GM19043 (cell line): ENCODE data around the gene PPP1R27.

Source experiments
- ATAC-seq: cut with Tn5 transposase; IDR thresholded peaks from one replicate; pipeline ENCODE4 v1.9.1; 2021; ENCODE audit warnings: low read depth; ENCODE audit not compliant: unreplicated experiment

PPP1R27 gene, protein sequence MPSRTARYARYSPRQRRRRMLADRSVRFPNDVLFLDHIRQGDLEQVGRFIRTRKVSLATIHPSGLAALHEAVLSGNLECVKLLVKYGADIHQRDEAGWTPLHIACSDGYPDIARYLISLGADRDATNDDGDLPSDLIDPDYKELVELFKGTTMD

DNA sequence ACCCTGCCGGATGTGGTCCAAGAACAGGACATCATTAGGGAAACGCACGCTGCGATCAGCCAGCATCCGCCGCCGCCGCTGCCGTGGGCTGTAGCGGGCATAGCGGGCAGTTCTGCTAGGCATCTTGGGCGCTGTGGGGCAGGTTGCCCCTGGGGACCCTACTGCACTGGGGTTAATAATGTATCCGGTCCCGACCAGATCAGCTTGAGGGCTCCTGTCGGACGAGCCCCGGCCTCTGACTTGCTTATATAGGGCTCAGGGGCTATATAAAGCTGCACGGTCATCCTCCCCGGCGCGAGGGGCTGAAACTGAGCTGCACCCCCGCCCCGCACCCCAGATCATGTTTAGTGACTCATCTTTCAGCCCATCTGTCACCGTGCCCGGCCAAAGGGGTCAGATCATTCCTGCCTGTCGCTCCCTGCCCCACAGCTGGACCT, at the start of gene PPP1R27:
PPP1R27 (minus strand) TSS at position 220 of the 437 bp plus-strand sequence; CDS start at position 123, 97 bp downstream.
- ATAC-seq = no peak

DNA sequence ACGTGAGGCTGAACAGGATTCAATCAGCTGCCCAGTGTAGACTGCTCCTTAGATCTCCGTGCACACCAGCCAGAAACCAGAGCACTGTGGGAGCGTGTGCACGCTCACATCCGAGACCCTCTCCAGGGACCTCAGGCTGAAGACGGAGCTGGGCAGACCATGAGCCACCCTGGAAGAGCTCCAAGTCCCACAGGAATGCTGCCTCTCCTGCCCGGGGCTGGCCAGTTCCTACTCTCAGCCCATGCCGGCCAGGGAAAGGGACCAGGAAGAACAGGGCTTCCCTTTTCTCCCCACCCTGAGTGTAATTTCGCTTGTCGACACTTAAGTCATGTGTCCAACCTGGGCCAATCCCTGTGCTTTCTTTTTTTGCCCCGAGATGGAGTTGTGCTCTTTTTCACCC, 49.7 kb upstream of the PPP1R27 start:
- ATAC-seq = no peak

DNA sequence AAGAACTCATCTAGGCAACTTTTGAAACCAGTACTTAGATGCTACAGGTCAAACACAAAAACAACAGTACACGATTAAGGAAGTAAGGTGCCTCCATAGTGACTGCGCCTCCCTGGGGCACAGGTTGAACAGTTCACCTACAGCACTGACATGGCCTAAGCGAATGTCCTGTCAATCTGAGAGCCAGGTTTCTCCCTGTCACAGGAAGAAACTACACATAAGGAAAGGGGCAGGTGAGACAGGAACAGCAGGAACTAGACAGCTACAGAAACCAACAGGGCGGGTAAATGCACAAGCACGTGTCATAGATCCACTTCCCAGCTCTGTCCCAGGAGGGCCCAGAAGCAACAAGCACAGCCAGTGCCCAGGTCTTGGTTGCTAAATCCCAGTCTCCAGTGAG, 44.3 kb upstream of the PPP1R27 start:
- ATAC-seq = no peak

DNA sequence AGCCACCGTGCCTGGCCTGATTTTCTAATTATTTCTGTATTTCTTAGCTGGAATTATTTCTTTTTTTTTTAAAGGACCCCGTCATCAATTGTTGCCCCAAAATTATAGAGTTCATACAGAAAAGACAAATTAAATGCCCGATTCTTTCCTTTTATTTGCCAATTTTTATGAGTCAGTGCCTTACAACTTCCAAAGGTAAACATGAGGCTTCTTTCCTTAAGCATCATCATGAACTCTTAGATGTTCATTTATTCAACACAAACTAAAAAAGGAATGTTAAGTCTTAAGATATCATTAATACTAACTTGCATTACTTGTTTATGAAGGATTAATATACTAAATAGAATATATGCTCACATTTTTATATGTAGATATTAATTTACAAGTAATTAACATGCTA, 43.4 kb upstream of the PPP1R27 start:
- no peak for ATAC-seq

DNA sequence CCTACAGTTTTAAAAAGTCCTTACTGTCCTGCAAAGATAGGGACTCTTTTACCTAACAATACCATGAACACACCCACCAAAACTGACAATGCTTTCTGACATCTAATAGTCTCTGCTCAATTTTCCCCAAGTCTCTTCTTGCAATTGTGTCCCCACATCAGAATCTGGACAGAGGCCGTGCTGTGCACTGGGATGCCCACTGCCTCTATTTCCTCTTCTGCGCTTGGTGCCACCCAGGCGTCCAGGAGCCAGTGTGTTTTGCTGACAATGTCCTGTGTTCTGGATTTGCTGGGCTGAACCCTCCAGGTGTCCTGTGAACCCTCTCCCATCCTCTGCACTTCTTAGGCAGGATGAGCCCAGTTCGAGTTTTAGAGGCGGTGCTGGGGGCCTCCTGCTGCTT, 42.7 kb upstream of the PPP1R27 start:
- no peak for ATAC-seq

DNA sequence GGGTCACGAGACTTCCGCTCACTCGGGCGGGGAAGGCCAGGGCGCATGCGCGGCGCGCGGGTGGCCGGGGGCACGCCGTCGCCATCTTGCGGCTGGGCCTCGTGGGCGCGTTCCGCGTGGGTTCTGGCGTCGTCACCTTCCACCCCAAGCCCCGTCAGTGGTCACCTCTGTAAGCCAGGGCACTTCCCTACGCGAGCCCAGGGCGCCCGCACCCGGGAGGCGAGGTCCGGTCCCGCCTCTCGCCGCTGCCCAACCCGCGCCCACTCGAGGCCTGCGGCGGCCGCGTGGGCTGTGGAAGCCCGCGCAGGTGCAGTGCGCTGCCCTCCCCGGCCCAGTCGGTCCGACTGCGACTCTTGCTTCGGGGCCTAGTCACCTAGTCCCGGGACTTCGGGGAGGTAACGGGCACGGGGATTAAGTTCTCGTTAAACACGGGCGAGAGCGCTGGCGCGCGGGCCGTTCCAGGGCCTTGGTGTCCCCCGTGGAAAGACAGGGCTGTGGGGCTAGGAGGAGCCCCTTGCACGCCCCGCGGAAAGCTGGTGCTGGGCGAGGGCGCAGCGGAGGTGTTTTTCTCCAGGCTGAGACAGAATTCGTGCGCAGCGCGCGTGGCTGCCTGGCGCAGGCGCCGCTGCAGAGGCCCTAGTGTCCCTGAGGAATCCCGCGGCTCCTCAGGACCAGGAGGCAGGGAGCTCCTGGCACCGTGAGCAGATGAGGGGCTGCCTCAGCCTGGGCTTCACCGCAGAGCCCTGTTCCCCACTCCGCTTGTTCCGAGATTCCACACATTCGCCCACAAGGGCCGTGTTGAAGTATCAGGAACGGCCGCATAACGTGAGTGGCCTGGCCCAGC, 36.8 kb upstream of the PPP1R27 start:
- no peak for ATAC-seq

DNA sequence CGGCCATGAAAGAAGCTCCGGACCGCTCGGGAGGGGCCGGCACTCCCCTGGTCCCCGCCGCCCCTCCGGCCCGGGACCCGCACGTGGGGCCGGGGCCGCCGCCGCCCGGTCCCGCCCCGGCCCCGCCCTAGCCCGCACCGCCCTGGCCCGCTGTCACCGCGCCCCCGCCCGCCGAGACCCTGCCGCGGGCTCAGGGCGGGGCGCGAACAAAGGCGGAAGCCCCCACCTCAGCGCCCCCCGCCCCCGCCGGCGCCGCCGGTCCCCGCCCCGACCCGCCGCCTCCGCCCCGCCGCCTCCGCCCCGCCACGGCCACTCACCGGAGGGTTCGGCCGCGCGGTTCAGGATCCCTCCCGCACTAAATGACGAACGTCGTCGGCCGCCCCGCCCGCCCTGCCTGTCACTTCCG, 36.1 kb upstream of the PPP1R27 start, which contains the start of gene ARHGDIA:
ARHGDIA (minus strand) TSS at position 357 of the 406 bp plus-strand sequence. CDS start 1,407 bp downstream, outside the sequence.
- ATAC-seq = no peak

DNA sequence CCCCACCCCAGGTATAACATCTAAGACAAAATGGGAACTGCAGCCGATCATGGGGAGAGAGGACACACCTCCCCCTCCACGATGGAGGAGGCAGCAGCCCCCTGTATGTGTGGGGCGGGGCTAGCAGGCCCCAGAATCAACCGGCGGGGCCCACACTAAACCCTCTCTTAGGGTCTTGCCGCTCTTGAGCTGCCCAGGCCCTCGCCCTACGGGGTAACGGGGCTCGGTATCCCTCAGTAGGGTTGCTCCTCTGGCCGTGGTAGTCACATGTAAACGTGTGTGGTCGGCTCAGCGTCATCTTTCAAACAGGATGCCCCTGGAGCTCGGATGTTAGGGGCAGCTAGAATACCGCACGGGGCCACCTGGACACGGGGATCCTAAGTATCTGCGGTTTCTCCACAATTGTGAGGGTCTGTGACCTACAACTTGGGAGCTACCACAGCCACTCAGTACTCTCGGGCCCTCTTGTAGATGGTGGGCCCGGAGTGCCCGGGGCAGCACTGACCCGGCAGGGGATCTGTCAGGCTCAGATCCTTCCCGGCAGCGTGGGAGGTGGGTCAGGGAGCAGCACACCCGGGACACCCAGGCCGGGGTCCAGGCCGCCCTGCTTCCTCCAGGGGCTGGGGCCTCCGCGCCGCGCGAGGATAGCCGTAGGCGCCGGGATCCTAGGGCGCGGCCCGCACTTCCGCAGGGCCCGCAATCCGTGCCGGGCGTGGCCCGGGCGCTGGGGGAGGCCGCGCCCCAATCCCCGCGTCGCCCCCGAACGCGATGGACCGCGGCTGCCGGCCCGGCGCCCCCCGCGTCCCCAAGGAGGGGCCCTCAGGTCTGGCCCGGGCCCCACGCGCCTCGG, 35.5 kb upstream of the PPP1R27 start:
- ATAC-seq = no peak

DNA sequence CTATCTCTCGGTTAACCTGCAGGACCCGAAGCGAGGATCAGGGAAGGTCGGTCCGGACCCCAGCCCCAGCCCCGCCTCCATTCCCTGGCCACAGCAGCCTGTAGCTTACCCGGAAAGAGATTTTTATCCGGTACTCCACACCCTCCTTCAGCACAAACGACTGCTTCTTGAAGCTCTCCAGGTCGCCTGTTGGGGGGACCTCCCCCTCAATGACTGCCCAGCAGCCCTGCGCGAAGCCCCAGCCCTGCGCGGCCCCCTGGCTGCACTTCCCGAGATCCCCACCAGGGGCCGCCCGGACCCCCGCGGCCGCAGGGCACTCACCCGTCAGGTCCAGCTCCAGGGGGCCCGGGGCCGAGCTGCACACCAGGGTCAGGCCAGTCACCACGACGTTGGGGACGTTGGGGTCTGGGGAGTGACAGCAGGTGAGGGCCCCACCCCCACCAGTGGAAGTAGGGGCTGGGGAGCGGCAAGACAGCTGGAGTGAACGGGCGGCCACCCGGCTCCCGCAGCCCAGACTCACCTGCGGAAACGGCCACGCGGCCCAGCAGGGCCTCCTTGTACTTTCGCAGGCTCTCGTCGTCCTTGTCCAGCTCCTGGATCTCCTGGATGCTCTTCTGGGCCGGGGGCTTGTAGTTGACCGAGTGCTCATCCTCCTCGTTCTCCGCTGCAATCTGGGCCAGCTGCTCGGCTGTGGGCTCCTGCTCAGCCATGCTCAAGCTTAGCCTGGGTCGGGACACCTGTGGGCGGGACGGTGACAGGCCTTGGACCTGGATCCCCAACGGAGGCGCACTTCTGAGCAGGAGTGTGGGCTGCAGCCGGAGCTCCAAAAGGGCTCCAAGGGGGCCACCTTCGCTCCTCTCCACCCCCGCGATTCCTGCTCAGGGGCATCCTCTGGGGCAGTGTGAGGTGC, 34.6 kb upstream of the PPP1R27 start:
- ATAC-seq = no peak

DNA sequence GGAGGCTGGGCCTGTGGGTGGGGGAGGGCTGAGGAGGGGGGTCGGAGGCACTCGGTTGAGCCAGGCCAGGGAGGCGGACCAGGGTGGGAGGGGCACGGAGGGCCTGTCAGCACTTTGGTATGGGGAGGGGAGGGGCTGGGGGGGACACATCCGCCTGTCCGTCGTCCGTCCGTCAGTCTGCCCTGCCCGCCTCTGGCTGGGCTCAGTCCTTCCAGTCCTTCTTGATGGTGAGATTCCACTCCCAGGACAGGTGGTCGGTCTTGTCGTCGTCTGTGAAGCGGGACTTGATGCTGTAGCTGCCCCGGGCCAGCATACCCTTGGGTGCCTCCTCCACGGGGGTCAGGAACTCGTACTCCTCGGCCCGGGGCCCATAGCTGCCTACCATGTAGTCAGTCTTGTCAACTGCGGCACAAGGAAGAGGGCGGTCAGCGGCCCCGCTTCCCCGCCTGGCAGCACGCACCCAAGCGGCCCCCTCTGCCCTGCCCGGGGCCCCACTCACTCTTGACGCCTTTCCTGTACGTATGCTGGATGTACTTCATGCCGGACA, 33.9 kb upstream of the PPP1R27 start:
- ATAC-seq = no peak

DNA sequence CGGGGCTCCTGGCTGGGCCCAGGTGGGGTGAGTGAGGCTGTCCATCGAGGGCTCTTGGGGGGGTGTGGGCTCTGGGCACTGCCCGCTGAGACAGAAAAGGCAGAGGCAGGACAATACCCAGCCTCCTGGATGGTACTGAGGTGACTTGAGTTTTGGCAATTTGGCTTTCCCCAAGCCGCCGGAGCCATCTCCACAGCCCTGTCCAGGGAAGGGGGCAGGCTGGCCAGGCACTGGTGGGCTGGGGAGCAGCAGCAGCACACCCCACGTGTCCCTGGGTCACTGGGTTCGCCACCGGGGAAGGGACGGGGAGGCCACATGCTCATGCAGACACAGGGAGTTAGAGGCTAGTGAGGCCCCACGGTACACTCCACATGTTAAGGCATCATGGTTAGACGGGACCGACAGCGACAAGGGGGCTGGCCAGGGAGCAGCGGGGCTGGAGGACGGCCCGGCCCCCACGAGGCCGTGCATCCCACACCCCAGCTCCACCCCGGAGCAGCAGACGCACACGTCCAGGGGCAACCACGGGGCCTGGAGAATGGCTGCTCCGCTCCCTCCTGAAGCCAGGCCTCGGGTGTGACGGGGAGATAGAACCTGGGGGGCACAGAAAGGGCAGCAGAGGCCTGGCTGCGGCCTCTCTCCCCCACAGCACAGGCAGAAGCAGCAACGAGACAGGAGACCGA, 33.3 kb upstream of the PPP1R27 start:
- ATAC-seq = no peak

DNA sequence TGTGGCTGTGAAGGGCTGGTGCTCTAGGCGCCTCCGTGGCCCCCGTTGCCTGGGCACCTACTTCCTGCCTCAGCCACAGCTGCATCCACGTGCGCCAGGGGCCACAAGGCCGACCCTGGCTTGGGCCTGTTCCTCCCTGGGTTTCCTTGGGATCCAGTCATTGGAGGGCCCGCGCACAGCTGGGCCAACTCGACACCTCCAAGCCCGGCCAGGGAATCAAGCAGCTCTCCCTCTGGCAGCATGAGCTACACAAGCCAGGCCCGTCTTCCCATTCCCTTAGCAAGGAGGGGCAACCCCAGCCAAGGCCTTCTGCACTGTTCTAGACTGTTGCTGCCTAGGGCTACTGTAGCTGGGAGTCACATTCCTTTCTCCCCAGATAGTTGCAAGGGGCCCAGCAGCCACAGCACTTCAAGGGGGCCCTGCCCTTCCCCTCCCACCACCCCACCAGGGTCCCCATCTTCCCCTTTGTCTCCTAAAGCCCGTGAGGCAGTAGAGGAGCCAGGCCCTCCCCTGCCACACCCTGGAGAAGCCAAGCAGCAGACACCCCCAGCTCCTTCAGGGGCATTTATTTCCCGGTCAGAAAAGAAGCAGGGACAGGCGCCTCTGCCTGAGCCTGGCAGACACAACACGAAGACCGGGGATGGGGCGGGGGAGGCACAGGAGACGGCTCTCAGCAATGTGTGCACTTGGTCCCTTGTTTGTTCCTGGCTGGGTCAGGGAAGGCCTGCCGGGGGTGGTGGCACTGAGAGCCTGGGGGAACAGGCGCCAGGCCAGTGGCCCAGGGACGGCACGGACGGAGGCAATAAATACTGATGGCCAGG, 32.5 kb upstream of the PPP1R27 start:
- no peak for ATAC-seq

DNA sequence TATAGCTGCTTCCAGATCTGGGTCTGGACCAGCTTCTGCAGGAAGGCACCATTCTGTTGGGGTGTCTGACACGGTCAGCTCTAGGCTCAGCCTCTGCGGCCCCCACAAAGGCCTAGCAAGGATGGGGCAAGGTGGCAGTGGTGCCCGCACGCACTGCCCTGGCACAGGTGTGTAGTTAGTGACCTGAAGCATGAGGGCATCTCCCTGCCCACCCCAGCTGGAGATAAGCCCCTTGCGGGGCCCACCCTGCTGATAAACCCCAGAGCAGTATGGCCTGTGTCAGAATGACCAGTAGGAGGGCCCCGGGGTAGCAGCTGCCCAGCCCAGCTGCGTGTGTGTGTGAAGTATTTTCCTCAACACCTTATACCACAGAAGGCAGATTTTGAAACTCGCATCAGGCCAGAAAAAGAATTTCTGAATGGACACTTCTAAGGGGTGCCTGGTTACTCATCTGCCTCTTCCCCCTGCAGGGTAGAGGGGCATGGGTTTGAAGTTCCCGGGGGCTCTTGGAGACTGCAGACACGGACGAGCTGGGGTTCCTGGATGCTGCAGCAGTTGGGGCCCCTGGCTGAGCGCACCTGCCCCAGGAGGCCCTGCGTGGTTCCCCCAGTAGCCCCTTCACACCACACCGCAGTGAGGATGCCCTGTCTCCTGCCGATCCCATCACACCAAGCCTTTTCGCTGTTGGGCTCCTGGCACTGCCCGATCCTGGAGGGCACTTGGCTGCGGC, 31.8 kb upstream of the PPP1R27 start:
- no peak for ATAC-seq

DNA sequence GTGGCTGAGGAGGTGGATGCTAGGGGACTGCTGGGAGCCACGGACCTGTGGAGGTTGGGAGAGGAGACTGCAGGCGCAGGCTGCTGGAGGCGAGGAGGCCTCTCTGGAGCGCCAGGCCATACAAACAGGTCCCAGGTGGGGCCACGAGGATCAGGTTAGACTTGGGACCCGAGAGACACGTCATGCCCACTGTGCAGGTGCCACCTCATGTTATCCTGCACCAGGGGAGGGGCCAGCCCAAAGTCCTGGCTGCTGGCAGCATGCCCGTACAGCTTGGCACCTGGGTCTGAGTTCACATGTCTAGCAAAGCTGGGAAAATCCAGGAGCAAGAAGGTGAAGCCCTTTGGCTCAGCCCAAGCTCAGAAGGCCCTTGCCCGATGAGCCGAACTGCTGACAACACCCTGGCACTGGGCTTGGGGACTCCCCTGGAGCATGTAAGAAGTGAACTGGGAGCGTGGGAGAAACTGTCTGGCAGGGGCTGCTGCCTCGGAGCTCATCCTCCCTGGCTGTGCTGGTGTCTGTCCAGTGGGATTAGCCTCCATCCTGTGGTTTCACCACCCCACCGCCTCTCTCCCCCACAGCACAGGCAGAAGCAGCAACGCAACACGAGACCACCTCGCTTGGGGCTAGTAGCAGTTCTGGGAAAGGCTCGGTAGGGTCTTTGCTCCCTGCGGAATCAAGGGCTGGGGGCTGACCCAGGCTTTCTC, 31.0 kb upstream of the PPP1R27 start:
- ATAC-seq = no peak

DNA sequence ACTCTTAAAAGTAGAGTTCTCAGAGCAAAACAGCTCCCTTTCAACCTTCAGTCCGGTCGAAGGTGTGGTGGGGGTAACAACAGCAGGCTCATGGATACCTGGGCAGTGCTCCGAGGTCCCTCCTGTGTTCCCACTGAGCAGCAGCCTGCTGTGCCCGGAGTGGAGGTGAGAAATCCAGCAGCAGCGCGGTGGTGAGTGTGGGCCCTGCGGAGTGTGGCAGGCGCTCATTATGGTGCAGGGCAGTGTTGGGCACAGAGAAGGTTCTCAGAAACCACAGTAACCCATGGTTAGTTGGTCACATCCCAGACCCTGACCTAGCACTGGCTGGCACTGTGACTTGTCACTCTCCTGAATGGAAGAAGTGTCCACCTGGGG, 30.5 kb upstream of the PPP1R27 start:
- no peak for ATAC-seq

DNA sequence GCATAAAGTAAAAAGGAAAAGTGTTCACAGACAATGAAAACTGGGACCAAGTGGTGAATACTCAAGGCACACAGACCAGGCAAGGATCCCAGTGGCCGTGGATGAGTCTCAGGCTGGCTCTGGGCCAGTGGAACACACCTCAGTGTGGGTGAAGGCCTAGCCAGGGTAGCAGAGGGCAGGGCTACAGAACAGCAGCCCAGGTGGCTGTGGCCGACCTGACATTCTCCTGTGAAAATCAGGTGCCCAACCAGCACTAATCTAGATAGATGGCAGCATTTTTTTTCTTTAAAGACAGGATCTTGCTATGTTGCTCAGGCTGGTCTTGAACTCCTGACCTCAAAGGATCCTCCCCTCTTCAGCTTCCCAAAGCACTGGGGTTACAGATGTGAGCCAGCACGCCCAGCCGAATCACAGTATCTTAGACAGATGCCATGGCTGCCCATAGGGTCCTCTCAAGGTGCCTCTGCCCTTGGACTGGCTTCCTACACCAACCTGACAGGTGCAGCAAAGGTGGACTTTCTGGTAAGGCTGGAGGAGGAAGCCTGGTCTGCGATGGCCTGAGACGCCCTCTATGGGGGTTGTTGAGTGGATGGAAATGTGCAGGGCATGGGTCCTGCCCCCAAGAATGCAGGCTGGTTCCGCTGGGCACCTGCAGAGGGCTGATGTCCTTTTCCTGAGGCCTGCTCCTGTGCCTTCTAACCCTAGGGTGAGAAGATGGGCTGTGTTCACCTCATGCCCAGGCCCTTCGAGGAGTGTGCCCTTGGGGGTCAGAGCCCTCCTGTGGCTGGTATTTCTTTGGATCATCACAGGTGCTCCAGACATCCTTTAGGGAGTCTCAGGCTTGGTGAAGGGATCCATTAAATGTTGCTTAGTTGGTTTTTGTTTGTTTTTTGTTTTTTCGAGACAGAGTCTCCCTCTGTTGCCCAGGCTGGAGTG, 29.3 kb upstream of the PPP1R27 start:
- ATAC-seq = no peak
